B cell (primary cell): ENCODE measurements around the gene MNAT1. TPM values are rescaled to one million over a fixed set of nuclear protein-coding genes. Genes with fewer than 3 reads are reported as not detected.

Experiments
- ATAC-seq: fragments of 200-7000 bp; cut with Tn5 transposase; one replicate; pipeline ENCODE4 v1.10.0; 2021; ENCODE audit warnings: low read depth, mild to moderate bottlenecking, moderate number of reproducible peaks, moderate library complexity
- CTCF ChIA-PET: fragments of 350-600 bp; sonication (Branson Sonifier 250); formaldehyde crosslinking; loops from one replicate; lab custom pipeline; 2021; ENCODE audit warnings: antibody characterized with exemption, inconsistent platforms; lab: Charles Lee
- POLR2A ChIA-PET: fragments of 350-600 bp; sonication (Branson Sonifier 250); formaldehyde crosslinking; loops from one replicate; lab custom pipeline; 2021; ENCODE audit warnings: antibody characterized with exemption; lab: Charles Lee
- DNase-seq: peaks from one replicate; pipeline ENCODE4 v3.0.0; 2013
- H2AFZ ChIP-seq: 2 replicates; pipeline ENCODE4 v1.6.1; 2012; ENCODE audit warnings: mild to moderate bottlenecking, low read depth, low read length; ENCODE audit not compliant: insufficient read depth, poor library complexity, severe bottlenecking
- H3K27ac ChIP-seq, 2 donors: 1 replicate in 1 of 2; 2 replicates in 1 of 2; pipeline ENCODE4 v1.5.1; 2012 to 2013; ENCODE audit warnings: low read length in 2 of 2, mild to moderate bottlenecking in 2 of 2, moderate library complexity in 1 of 2
- H3K27me3 ChIP-seq, 4 experiments: fragments of 200-600 bp in 1 of 4; sonication (generic) in 1 of 4; replicated peaks in 1 of 4; 1 replicate in 2 of 4; 2 replicates in 2 of 4; pipeline versions ENCODE4 v1.6.1 to v1.7.0; 2013 to 2016; ENCODE audit warnings: low read length in 3 of 4, mild to moderate bottlenecking in 2 of 4, mixed read lengths in 1 of 4, moderate library complexity in 1 of 4; ENCODE audit not compliant: insufficient read depth in 4 of 4, control insufficient read depth in 3 of 4; ENCODE audit errors: control extremely low read depth in 1 of 4
- H3K36me3 ChIP-seq, 2 experiments: replicated peaks in 1 of 2; 1 replicate in 1 of 2; 2 replicates in 1 of 2; pipeline versions ENCODE4 v1.6.1 to v1.7.1; 2013; ENCODE audit warnings: low read length in 1 of 2; ENCODE audit not compliant: insufficient read depth in 2 of 2, control insufficient read depth in 1 of 2; ENCODE audit errors: control extremely low read depth in 1 of 2, extremely low read depth in 1 of 2
- H3K4me1 ChIP-seq, 2 donors: fragments of 200-600 bp in 1 of 2; sonication (generic) in 1 of 2; 1 replicate in 1 of 2; 2 replicates in 1 of 2; pipeline versions ENCODE4 v1.5.1 to v1.6.1; 2013 to 2017; ENCODE audit warnings: low read length in 2 of 2; ENCODE audit not compliant: control insufficient read depth in 2 of 2, insufficient read depth in 2 of 2
- H3K4me2 ChIP-seq: replicated peaks from 2 replicates; pipeline ENCODE3; 2012; ENCODE audit warnings: mild to moderate bottlenecking, low read depth, low read length; ENCODE audit not compliant: poor library complexity, severe bottlenecking
- H3K4me3 ChIP-seq, 5 experiments: fragments of 200-600 bp in 1 of 5; sonication (generic) in 1 of 5; 1 replicate in 3 of 5; 2 replicates in 2 of 5; pipeline versions ENCODE4 v1.5.1 to v1.7.0; 2011 to 2016; ENCODE audit warnings: low read length in 4 of 5, mild to moderate bottlenecking in 4 of 5, low read depth in 2 of 5, control low read depth in 1 of 5, moderate library complexity in 1 of 5; ENCODE audit not compliant: insufficient read depth in 1 of 5; ENCODE audit errors: control extremely low read depth in 1 of 5, extremely low read depth in 1 of 5
- H3K79me2 ChIP-seq: fragments of 200-600 bp; sonication (generic); one replicate; pipeline ENCODE4 v1.6.0; 2016; ENCODE audit warnings: low read length; ENCODE audit not compliant: control insufficient read depth, insufficient read depth
- H3K9ac ChIP-seq: fragments of 200-600 bp; sonication (generic); 2 replicates; pipeline ENCODE4 v1.6.1; 2017; ENCODE audit warnings: mild to moderate bottlenecking, low read length, moderate library complexity
- H3K9me3 ChIP-seq, 3 donors: one replicate each; pipeline versions ENCODE4 v1.6.1 to v1.7.1; 2013; ENCODE audit warnings: low read length in 2 of 3; ENCODE audit not compliant: control insufficient read depth in 2 of 3, insufficient read depth in 1 of 3; ENCODE audit errors: control extremely low read depth in 1 of 3
- H4K20me1 ChIP-seq: 2 replicates; pipeline ENCODE4 v1.6.0; 2012; ENCODE audit warnings: mild to moderate bottlenecking, low read length; ENCODE audit not compliant: insufficient read depth, control insufficient read depth, poor library complexity, severe bottlenecking
- H3K27ac Mint-ChIP-seq: one replicate; pipeline ENCODE4 v1.8.0; 2021; ENCODE audit warnings: mixed read lengths
- H3K27me3 Mint-ChIP-seq: one replicate; pipeline ENCODE4 v1.8.0; 2021; ENCODE audit warnings: mixed read lengths
- H3K4me1 Mint-ChIP-seq: one replicate; pipeline ENCODE4 v1.8.0; 2021; ENCODE audit warnings: mixed read lengths
- H3K4me3 Mint-ChIP-seq: one replicate; pipeline ENCODE4 v1.8.0; 2021; ENCODE audit warnings: mixed read lengths
- H3K9me3 Mint-ChIP-seq: one replicate; pipeline ENCODE4 v1.8.0; 2022; ENCODE audit warnings: mixed read lengths; ENCODE audit not compliant: insufficient read depth
- EZH2 ChIP-seq: IDR thresholded peaks from 2 replicates; pipeline ENCODE4 v1.6.1; 2012; ENCODE audit warnings: borderline replicate concordance, low read depth, mild to moderate bottlenecking, moderate library complexity, low read length; ENCODE audit not compliant: insufficient read depth, poor library complexity, severe bottlenecking
- WGBS: methylation state at CpG from one replicate; pipeline ENCODE4 v1.1.5; 2013; ENCODE audit warnings: missing lambda C conversion rate; ENCODE audit not compliant: insufficient coverage; 5-methylcytosine and 5-hydroxymethylcytosine counted together
- intact Hi-C: fragments of 100-400 bp; cut with micrococcal nuclease; formaldehyde crosslinking; loops from one replicate; pipeline ENCODE4 v1.10.0; 2022
- polyA plus RNA-seq: library from polyadenylated mRNA; depleted of rRNA; stranded (reverse); fragments of >200 nt; gene quantifications from 2 replicates; pipeline ENCODE4 v1.2.3, GENCODE V29; 2012
- total RNA-seq, 2 donors: library from RNA; stranded (reverse); fragments of 120-200 nt in 1 of 2; gene quantifications; 1 replicate in 1 of 2; 2 replicates in 1 of 2; pipeline versions ENCODE4 v1.2.3 to v1.2.4, GENCODE V29; 2013 to 2022
- TF ChIP-seq, protein P1 (sequence below): fragments of 200-600 bp; IDR thresholded peaks from one replicate; pipeline ENCODE4 v1.8.0; 2022; ENCODE audit warnings: antibody characterized with exemption, mild to moderate bottlenecking

The MNAT1 gene
- total and polyA plus RNA-seq, 2 donors (not counting 1 experiment from before 2014, with no cell fraction given) = 15.2 to 28.2 TPM

DNA sequence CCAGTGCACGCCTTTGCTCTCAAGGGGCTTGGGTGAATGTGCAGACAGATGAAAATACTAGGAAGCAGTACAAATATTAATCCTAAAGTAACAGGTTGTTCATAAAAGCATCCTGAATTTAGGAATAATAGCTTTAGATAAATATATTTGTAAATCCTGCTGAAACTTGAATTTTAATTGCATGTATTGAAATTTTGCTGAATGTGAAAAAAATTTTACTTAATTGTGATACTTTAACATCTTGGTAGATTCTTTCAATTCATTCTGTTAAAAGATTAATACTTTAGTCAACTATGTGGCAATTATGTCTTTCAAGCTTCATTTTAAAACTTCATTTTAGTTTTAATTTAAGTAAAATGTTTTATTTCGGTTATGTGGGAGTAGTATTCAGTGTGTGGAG lies 251.9 kb downstream of the MNAT1 start:
- H3K79me2 ChIP-seq = no peaks in the 10 kb centered on the region
- H3K27ac ChIP-seq = no peak overlapping the region
- ChIA-PET CTCF (no interaction called here), POLR2A (no interaction called here)
- peaks cover 4 to 5% of the 10 kb centered on the region in 2 experiments for H3K36me3 ChIP-seq
- H3K9me3 ChIP-seq = no peaks in the 10 kb centered on the region
- intact Hi-C loops = no loop called here
- no peak overlapping the region for H3K4me3 Mint-ChIP-seq
- no peaks in the 10 kb centered on the region for H3K27me3 ChIP-seq
- no peaks in the 10 kb centered on the region for H4K20me1 ChIP-seq
- no peak overlapping the region for H3K4me2 ChIP-seq
- peaks cover 9% of the 10 kb centered on the region in 2 donors for H3K4me1 ChIP-seq
- TF ChIP-seq EZH2 = no peak
- TF ChIP-seq, protein P1, sequence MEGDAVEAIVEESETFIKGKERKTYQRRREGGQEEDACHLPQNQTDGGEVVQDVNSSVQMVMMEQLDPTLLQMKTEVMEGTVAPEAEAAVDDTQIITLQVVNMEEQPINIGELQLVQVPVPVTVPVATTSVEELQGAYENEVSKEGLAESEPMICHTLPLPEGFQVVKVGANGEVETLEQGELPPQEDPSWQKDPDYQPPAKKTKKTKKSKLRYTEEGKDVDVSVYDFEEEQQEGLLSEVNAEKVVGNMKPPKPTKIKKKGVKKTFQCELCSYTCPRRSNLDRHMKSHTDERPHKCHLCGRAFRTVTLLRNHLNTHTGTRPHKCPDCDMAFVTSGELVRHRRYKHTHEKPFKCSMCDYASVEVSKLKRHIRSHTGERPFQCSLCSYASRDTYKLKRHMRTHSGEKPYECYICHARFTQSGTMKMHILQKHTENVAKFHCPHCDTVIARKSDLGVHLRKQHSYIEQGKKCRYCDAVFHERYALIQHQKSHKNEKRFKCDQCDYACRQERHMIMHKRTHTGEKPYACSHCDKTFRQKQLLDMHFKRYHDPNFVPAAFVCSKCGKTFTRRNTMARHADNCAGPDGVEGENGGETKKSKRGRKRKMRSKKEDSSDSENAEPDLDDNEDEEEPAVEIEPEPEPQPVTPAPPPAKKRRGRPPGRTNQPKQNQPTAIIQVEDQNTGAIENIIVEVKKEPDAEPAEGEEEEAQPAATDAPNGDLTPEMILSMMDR = no peak
- no peak for ATAC-seq
- no peak overlapping the region for H3K27ac Mint-ChIP-seq
- no peaks in the 10 kb centered on the region for H3K9me3 Mint-ChIP-seq
- no peak for DNase-seq
- H3K9ac ChIP-seq = no peak overlapping the region
- H3K27me3 Mint-ChIP-seq = no peaks in the 10 kb centered on the region
- no CpG with 5 or more reads among the region's 2 CpGs for WGBS
- H3K4me1 Mint-ChIP-seq = peaks cover 4% of the 10 kb centered on the region
- no peak overlapping the region for H3K4me3 ChIP-seq
- H2AFZ ChIP-seq = no peak overlapping the region

DNA sequence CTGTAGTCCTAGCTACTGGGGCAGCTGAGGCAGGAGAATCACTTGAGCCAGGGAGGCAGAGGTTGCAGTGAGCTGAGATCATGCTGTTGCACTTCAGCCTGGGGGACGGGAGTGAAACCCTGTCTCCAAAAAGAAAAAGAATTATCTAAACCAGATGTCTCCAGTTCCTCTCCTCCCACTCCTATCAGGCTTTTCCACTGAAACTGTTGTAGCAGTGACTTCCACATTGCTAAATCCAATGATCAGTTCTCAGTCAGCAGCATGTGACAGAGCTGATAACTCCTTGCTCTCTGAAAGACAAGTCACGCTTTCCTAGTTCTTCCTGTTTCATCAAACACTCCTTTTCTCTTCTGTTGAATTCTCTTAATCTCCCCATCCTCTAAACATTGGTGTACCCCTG lies 255.0 kb downstream of the MNAT1 start:
- H3K27me3 Mint-ChIP-seq = no peaks in the 10 kb centered on the region
- H3K27ac Mint-ChIP-seq = no peak overlapping the region
- ChIA-PET POLR2A (no interaction called here), CTCF (no interaction called here)
- Histone ChIP-seq H3K9ac (no peak overlapping the region), H3K27ac (no peak overlapping the region), H3K4me2 (no peak overlapping the region), H3K27me3 (no peaks in the 10 kb centered on the region), H3K36me3 (peaks cover 4 to 5% of the 10 kb centered on the region in 2 experiments), H3K4me3 (no peak overlapping the region), H2AFZ (no peak overlapping the region), H3K79me2 (no peaks in the 10 kb centered on the region), H3K9me3 (no peaks in the 10 kb centered on the region), H3K4me1 (no peaks in the 10 kb centered on the region), H4K20me1 (no peaks in the 10 kb centered on the region)
- TF ChIP-seq, protein P1 = no peak
- no peak for TF ChIP-seq EZH2
- intact Hi-C loops = no loop called here
- no peak overlapping the region for H3K4me3 Mint-ChIP-seq
- DNase-seq (no peak), ATAC-seq (no peak)
- no peaks in the 10 kb centered on the region for H3K9me3 Mint-ChIP-seq
- 94% methylated on average over 2 of the region's 2 CpGs for WGBS
- no peaks in the 10 kb centered on the region for H3K4me1 Mint-ChIP-seq
